Lower leg skin (tissue), 4 donors: ENCODE data around the gene SPRR2A. TPM values are rescaled to one million over a fixed set of nuclear protein-coding genes. Genes with fewer than 3 reads are reported as not detected.
"Not testable (repeated sequence)": the region's sequence is repeated elsewhere in the genome, so short reads cannot be mapped to it uniquely, and the experiment has no call there.

Experiments
- DNase-seq, 2 donors: peaks; one replicate each; pipeline ENCODE4 v3.0.0-alpha.2; 2019; ENCODE audit warnings: low spot score in 2 of 2
- H3K4me3 ChIP-seq: fragments of 200-600 bp; sonication (generic); 2 replicates; pipeline ENCODE4 v1.5.1; 2017; ENCODE audit warnings: mild to moderate bottlenecking, low read depth; ENCODE audit not compliant: poor library complexity, severe bottlenecking
- CTCF ChIP-seq, 3 donors: fragments of 450-650 bp; IDR thresholded peaks; one replicate each; pipeline ENCODE4 v1.5.1; 2016; ENCODE audit warnings: antibody characterized with exemption in 3 of 3, mild to moderate bottlenecking in 3 of 3, moderate library complexity in 2 of 3
- POLR2A ChIP-seq, 2 donors: fragments of 450-650 bp; IDR thresholded peaks; one replicate each; pipeline ENCODE4 v1.6.1; 2016 to 2017; ENCODE audit warnings: antibody characterized with exemption in 2 of 2, mild to moderate bottlenecking in 1 of 2, moderate library complexity in 1 of 2
- WGBS, 2 donors: methylation state at CpG; one replicate each; pipeline ENCODE4 v1.1.5; 2018; 5-methylcytosine and 5-hydroxymethylcytosine counted together
- intact Hi-C: fragments of 100-400 bp; cut with DNase I; formaldehyde crosslinking; loops from one replicate; pipeline ENCODE4 v1.15.0; 2023; ENCODE audit warnings: low total_unique reads
- total RNA-seq, 4 donors: library from RNA; depleted of rRNA; stranded (reverse); fragments of >200 nt; gene quantifications; one replicate each; pipeline ENCODE4 v1.1.0, GENCODE V29; 2016

The SPRR2A gene
- total RNA-seq, 4 donors from 2014 or later, result 0.71 TPM; not detected in 3

GRCh38 chr1:153032073-153032472 is 25.2 kb downstream of the SPRR2A start:
- no peak for DNase-seq
- TF ChIP-seq POLR2A (IDR thresholded peaks at IDR 0.05) (no peak), CTCF (IDR thresholded peaks at IDR 0.05) (no peak)
- intact Hi-C loops, result no loop called here
- H3K4me3 ChIP-seq, result no peak overlapping the region

GRCh38 chr1:153030895-153031294 is 26.4 kb downstream of the SPRR2A start, which contains the start of gene SPRR1B:
Gene SPRR1B (plus strand): TSS chr1:153031203. CDS start chr1:153032346, 1,143 bp downstream.
- no peak for DNase-seq
- intact Hi-C loops, result no loop called here
- TF ChIP-seq CTCF (IDR thresholded peaks at IDR 0.05), result no peak
- TF ChIP-seq POLR2A (IDR thresholded peaks at IDR 0.05), result no peak
- no peak within 1 kb of the TSS for H3K4me3 ChIP-seq

- WGBS, 2 donors, result 60 to 62% methylated on average over 1 of the region's 1 CpG
- intact Hi-C loops, result no loop called here
- DNase-seq, result no peak
- no peak for TF ChIP-seq POLR2A (IDR thresholded peaks at IDR 0.05)
- no peak for TF ChIP-seq CTCF (IDR thresholded peaks at IDR 0.05)
- no peak overlapping the region for H3K4me3 ChIP-seq
These were observed 28.5 kb downstream of the SPRR2A start for GRCh38 chr1:153028766-153029165.

- H3K4me3 ChIP-seq, result no peak overlapping the region
- 55 to 59% methylated on average over 1 of the region's 1 CpG for whole genome bisulfite sequencing, 2 donors
- no peak for DNase-seq
These were observed 31.5 kb downstream of the SPRR2A start for GRCh38 chr1:153025797-153026196.

GRCh38 chr1:153024413-153024812 is 32.9 kb downstream of the SPRR2A start:
- no peak for TF ChIP-seq CTCF (IDR thresholded peaks at IDR 0.05)
- no peak for TF ChIP-seq POLR2A (IDR thresholded peaks at IDR 0.05)
- WGBS, 2 donors, result 78 to 89% methylated on average over 1 of the region's 1 CpG
- intact Hi-C loops, result no loop called here
- no peak overlapping the region for H3K4me3 ChIP-seq
- no peak for DNase-seq

More at GRCh38 chr1:153025797-153026196, 31.5 kb downstream of the SPRR2A start:
- intact Hi-C loops, result no loop called here
- TF ChIP-seq CTCF (IDR thresholded peaks at IDR 0.05) (no peak), POLR2A (IDR thresholded peaks at IDR 0.05) (no peak)

GRCh38 chr1:153023109-153023508 is 34.2 kb downstream of the SPRR2A start:
- intact Hi-C loops, result no loop called here
- WGBS, 2 donors, result 88 to 96% methylated on average over 7 of the region's 7 CpGs
- H3K4me3 ChIP-seq, result no peak overlapping the region
- DNase-seq, result no peak
- no peak for TF ChIP-seq CTCF (IDR thresholded peaks at IDR 0.05)
- no peak for TF ChIP-seq POLR2A (IDR thresholded peaks at IDR 0.05)

GRCh38 chr1:153022340-153022739 is 35.0 kb downstream of the SPRR2A start:
- intact Hi-C loops, H3K4me3 ChIP-seq, DNase-seq: not testable (repeated sequence)
- WGBS, 2 donors, result 58 to 63% methylated on average over 9 of the region's 9 CpGs

GRCh38 chr1:153021829-153022228 is 35.5 kb downstream of the SPRR2A start:
- H3K4me3 ChIP-seq, intact Hi-C loops, DNase-seq: not testable (repeated sequence)
- 49 to 55% methylated on average over 2 of the region's 2 CpGs for WGBS, 2 donors

- H3K4me3 ChIP-seq, DNase-seq, intact Hi-C loops: not testable (repeated sequence)
- WGBS, 2 donors, result 84 to 93% methylated on average over 8 of the region's 8 CpGs
These were observed 46.0 kb downstream of the SPRR2A start for GRCh38 chr1:153011235-153011758.
